Mammary epithelial cell (primary cell): Measurements from ENCODE around the gene TTC39C.

Source experiments
- EZH2 ChIP-seq: IDR thresholded peaks from 2 replicates; pipeline ENCODE4 v1.6.1; 2012; ENCODE audit warnings: low read length, inconsistent platforms, borderline replicate concordance
- TF ChIP-seq, protein P1 (sequence below), 2 donors: IDR thresholded peaks in 1 of 2; conservative IDR thresholded peaks in 1 of 2; 2 replicates each; pipeline ENCODE4 v1.5.1; 2011 to 2012; ENCODE audit warnings: inconsistent platforms in 2 of 2, low read length in 2 of 2, mild to moderate bottlenecking in 2 of 2, control low read depth in 1 of 2, low read depth in 1 of 2; ENCODE audit not compliant: insufficient read depth in 1 of 2; ENCODE audit errors: extremely low read depth in 1 of 2

- TF ChIP-seq, protein P1, sequence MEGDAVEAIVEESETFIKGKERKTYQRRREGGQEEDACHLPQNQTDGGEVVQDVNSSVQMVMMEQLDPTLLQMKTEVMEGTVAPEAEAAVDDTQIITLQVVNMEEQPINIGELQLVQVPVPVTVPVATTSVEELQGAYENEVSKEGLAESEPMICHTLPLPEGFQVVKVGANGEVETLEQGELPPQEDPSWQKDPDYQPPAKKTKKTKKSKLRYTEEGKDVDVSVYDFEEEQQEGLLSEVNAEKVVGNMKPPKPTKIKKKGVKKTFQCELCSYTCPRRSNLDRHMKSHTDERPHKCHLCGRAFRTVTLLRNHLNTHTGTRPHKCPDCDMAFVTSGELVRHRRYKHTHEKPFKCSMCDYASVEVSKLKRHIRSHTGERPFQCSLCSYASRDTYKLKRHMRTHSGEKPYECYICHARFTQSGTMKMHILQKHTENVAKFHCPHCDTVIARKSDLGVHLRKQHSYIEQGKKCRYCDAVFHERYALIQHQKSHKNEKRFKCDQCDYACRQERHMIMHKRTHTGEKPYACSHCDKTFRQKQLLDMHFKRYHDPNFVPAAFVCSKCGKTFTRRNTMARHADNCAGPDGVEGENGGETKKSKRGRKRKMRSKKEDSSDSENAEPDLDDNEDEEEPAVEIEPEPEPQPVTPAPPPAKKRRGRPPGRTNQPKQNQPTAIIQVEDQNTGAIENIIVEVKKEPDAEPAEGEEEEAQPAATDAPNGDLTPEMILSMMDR (conservative IDR thresholded peaks at IDR 0.05 in 1 of 2, IDR thresholded peaks at IDR 0.05 in 1 of 2; ENCODE audit: extremely low read depth in 1 of 2, insufficient read depth in 1 of 2, low read depth in 1 of 2, low read length in 2 of 2) = no peak
- no peak for TF ChIP-seq EZH2
These were observed 57.2 kb downstream of the TTC39C start for GRCh38 chr18:24071779-24072178.
